ENCODE data around the gene PLAGL2.
"Not testable (repeated sequence)": the region's sequence is repeated elsewhere in the genome, so short reads cannot be mapped to it uniquely, and the experiment has no call there.

Gene PLAGL2

DNA sequence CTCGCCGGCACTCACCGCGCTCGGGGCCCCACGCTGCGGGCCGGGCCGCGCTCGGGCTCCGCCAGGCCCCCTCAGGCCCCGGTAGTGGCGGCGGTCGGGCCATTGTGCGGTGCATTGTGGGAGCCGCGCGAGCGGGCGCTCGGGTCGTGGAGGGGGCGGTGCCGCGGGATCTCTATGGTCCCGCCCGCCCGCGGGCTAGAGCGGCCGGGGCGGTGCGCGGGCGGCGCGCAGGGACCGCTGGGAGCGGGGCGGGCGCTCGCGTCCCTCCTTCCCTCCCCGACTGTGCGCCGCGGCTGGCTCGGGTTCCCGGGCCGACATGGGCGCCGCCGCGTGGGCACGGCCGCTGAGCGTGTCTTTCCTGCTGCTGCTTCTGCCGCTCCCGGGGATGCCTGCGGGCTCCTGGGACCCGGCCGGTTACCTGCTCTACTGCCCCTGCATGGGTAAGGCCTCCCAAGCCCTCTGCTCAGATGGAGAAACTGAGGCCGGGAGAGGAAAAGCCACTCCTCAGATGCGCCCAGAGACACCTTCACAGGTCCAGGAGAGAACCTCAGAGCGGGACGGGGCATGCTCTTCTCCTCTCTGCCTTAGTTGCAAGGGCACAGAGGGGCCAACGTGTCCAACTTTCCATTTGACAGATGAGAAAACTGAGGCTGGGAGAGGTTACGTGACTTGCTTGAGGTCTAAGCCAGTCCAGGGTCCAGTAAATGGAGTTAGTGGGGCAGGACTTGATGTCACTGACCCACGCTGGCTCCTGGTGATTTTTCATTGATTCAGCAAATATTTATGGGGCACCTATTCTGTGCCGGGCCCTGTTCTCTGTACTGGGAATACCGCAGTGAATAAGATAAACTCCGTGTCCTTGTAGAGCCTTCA, at the start of gene PLAGL2, which contains the start of gene POFUT1:
Gene PLAGL2, minus strand, starts transcription at position 118 of the 873 bp plus-strand sequence. CDS start 5,565 bp downstream, outside the sequence.
Gene POFUT1, plus strand, starts transcription at position 255 of the 873 bp plus-strand sequence. Its CDS starts 62 bp downstream, at position 317.
- DNase-seq (ENCODE audit: low read depth): peak; percentile 86

- DNase-seq (ENCODE audit: low read depth): peak; percentile 57
Measured at GRCh38 chr20:32252189-32252588, 44.6 kb upstream of the PLAGL2 start.

DNA sequence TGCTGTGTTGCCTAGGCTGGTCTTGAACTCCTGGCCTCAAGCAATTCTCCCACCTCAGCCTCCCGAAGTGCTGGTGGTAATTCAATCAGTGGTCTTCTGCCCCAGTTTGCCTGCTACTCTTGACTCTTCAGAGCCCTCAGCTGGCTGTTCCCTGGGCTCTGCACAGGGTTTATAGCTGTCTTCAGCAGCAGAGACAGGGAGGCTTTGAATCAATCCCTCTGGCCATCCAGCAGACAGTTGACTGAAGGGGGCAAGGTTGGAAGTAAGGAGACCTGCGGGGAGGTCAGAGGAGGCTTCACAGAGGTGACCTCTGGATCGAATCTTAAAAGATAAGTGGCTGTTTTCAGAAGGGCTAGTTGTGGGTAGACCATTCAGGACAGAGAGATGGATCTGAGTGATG, 43.9 kb upstream of the PLAGL2 start:
- DNase-seq (ENCODE audit: low read depth): no peak

DNA sequence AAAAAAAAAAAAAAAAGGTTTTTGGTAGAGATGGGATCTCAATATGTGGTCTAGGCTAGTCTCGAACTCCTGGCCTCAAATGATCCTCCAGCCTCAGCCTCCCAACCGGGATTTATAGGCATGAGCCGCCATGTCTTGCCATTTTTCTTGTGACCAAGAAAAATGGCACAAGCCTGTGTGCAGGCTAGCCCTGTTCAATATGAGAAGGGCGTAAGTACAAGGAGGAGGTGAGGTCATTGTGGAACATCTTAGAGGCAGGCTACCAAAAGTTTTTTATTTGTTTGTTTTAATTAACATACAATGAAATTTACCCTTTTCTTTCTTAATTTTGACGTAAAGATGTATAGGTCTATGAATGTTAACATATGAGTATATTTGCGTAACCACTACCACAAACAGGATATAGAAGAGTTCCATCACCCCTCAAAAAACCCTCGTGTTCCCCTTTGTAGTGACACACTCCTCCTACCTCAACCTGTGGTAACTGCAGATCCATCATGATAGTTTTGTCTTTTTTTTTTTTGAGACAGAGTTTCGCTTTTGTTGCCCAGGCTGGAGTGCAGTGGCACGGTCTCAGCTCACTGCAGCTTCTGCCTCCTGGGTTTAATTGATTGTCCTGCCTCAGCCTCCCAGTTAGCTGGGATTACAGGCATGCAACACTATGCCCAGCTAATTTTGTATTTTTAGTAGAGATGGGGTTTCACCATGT, 41.6 kb upstream of the PLAGL2 start:
- no peak for DNase-seq (ENCODE audit: low read depth)

DNA sequence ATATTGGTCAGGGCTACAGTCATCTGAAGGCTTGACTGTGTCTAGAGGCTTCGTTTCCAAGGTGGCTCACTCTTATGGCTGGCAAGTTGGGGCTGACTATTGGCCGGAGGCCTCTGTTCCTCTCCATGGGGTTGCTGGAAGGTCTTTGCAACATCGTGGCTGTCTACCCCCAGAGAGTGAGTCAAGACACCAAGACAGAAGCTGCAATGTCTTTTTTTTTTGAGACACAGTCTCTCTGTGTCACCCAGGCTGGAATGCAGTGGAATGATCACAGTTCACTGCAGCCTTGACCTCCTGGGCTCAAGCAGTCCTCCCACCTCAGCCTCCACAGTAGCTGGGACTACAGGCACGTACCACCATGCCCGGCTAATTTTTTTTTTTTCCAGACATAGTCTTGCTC, 40.5 kb upstream of the PLAGL2 start:
- no peak for DNase-seq (ENCODE audit: low read depth)

- DNase-seq (ENCODE audit: low read depth): not testable (repeated sequence)
Measured at GRCh38 chr20:32246208-32246607, 38.7 kb upstream of the PLAGL2 start.

GRCh38 chr20:32244959-32245358, 37.4 kb upstream of the PLAGL2 start:
- DNase-seq (ENCODE audit: low read depth): no peak

DNA sequence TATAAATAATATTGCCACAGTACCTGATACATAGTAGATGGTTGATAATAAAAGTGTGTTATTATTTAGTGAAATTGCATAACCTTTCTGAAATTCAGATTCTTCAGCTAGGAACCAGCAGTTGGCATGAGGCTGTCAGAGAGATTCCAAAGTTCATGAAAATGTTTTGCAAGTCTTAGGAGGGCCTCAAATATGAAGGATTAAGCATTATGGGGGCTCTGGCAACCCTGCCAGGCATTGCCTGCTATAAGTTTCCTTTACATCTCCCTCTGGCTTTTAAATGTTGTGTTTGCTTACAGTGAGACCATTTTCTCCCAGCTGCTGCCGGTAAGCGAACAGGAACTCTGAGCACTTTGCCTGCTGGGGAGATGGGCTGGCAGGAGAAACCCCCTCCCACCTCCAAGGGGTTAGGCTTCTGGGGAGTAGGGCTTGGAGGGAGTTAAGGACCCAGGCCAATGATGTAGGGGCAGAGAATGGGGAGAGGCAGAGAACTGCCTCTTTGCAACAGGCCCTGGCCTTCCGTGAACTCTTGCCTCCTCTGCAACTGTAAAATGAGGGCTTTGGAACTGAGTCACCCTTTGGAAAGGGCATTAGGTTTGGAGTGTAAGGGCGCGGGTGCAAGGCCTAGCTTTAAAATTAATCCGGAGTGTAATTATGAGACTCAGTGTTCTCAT, 36.7 kb upstream of the PLAGL2 start:
- no peak for DNase-seq (ENCODE audit: low read depth)

DNA sequence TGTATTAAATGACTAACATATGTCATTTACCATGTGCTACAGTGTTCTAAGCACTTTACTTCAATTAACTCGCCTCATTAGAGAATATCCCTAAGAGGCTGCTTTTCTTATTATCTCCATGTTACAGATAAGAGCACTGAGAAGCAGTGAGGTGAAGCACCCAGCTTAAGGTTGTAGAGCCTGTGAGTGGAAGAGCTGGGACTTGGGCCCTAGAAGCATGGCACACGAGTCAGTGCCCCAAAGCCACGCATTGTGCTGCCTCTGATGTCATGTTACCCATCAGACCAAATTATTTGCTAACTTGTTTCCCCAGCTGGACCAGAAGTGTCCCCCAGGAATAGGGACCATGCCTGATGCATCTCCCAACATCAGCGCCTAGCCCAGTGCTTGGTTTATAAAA, 34.3 kb upstream of the PLAGL2 start:
- DNase-seq (ENCODE audit: low read depth): no peak

DNA sequence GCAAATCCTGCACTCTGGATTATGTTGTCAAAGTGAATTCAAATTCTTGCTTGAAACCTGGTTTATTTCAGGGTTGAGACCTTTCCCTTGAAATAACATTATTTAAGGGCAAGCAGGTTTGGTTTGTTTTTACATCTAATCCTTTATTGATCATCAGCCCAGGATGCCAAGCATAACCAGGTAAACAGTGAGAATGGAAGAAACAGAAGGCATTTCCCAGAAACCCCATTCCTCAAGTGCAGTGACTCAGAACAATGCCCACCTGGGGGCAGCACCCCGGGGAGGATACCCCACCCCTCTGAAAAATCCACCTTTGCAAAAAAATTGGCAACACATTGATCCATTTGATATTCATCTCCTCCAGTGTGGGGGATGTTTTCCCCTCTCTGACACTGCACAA, 32.7 kb upstream of the PLAGL2 start:
- DNase-seq (ENCODE audit: low read depth): no peak

- no peak for DNase-seq (ENCODE audit: low read depth)
Measured at GRCh38 chr20:32238483-32239425, 31.2 kb upstream of the PLAGL2 start.

- DNase-seq (ENCODE audit: low read depth): no peak
Measured at GRCh38 chr20:32237419-32237818, 29.9 kb upstream of the PLAGL2 start.

GRCh38 chr20:32236819-32237218, 29.3 kb upstream of the PLAGL2 start:
- no peak for DNase-seq (ENCODE audit: low read depth)

DNA sequence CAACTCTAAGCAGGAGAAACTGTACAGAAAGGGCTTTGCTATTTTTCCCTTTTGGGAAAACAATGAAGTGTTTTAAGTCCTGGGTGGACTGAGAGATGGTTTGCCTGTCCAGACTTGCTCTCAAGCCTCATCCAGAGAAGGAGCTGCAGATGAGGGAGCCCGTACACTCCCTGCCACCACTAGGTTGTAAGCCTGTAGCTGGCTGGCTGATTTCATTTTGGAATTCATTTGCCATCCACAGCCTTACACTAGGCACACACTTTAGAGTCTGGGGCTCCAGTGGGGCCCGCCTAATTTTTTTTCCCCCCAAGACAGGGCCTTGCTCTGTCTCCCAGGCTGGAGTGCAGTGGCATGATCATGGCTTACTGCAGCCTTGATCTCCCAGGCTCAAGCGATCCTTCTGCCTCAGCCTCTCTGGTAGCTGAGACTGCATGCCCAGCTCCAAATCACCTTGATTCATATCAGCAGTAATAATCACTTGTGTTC, 28.5 kb upstream of the PLAGL2 start:
- DNase-seq (ENCODE audit: low read depth): no peak

DNA sequence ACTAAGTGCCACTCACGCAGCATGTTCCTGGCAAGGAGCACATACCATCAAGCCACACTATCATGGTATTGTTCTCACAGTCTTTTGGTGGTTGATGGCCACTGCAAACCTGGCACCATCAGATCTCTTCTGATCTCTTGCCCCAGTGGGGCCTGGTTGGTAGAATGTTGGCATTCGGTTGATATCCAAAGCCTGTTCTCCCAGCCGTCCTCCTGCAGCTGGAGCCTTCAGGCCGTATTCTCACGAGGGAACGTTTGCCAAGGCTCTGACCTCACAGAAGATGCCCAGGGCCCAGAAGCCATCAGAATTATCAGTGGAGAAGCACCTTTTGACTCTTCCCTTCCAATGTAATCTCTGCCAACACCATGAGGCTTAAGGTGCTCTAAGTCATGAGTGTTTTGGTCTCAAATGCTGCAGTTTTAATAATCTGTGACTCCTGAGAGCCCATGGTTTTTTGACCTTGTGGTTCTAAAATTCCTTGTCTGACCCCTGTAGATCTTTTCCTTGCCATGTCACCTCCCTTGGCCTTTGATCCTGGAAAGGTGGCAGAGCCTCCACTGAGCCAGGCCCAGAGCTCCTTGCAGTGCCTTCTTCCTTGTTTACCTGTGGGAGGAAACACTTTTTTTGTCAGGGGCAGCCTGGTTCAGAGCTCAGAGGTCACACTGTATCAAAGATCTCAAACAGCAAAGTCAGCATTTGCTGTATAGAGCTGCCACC, 27.9 kb upstream of the PLAGL2 start:
- no peak for DNase-seq (ENCODE audit: low read depth)

GRCh38 chr20:32234135-32234808, 26.7 kb upstream of the PLAGL2 start:
- DNase-seq (ENCODE audit: low read depth): no peak

DNA sequence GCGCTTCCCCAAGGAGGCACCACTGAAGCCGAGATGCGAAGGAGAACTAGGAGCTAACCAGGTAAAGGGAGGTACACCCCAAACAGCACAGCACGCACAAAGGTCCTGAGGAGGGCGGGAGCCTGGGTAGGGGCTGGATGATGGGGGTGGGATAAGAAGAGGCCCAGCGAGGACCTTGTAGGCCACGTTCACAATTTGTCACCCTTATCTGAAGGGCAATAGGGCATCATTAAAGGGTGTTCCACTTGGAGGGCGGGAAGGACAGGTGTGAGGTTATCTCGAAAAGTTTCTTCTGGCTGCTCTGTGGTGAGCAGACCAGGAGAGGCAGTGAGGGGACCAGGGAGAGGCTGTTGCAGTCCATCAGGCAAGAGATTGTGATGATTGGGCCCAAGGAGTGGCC, 25.7 kb upstream of the PLAGL2 start:
- DNase-seq (ENCODE audit: low read depth): no peak

DNA sequence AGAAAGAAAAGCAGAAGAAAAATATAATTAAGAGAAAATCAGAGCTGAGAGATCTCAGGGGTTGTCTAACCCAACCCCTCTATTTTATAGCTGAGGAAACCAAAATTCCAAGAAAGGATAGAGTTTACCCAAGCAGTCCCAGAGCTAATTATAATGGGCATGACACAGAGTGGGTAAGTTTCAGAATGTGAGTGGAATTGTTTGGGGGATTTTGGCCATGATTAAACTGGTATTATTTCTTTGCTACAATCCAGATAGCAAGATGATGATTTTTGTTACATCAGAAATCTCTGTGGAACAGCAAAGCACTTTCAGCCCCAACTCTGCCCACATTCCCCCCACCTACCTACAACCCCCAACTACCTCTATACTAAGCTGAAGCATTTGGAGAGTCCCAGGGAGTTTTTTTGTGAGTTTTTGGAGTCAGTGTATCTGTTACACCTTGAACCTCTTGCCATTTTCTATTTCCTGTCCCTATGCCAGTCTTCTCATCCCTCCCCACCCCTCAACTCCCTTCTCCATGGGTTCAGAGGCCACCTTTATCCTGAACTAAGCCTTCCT, 24.9 kb upstream of the PLAGL2 start:
- DNase-seq (ENCODE audit: low read depth): no peak

- no peak for DNase-seq (ENCODE audit: low read depth)
Measured at GRCh38 chr20:32231847-32232246, 24.3 kb upstream of the PLAGL2 start.

- DNase-seq (ENCODE audit: low read depth): no peak
Measured at GRCh38 chr20:32231245-32231644, 23.7 kb upstream of the PLAGL2 start.

Measured in stimulated activated CD8-positive, alpha-beta memory T cell treated with anti-CD3 and anti-CD28 coated beads, Interleukin-12 subunit alpha, Interleukin-12 subunit beta, amount 100 ng/mL, for 4 hours (primary cell).